Superior temporal gyrus (tissue), 1 donor: ENCODE results near the gene ADARB2.

Source experiments
- DNase-seq: peaks from one replicate; pipeline ENCODE4 v3.0.0-alpha.2; 2016; ENCODE audit errors: extremely low spot score

The ADARB2 gene

GRCh38 chr10:1293157-1293556 lies 444.2 kb downstream of the ADARB2 start:
- no peak for DNase-seq

- DNase-seq, result no peak
Observed at GRCh38 chr10:1292611-1293031, 444.7 kb downstream of the ADARB2 start.

- no peak for DNase-seq
Observed at GRCh38 chr10:1291178-1292090, 445.9 kb downstream of the ADARB2 start.

- no peak for DNase-seq
Observed at GRCh38 chr10:1290071-1290471, 447.3 kb downstream of the ADARB2 start.

GRCh38 chr10:1289591-1289990 lies 447.7 kb downstream of the ADARB2 start:
- no peak for DNase-seq

GRCh38 chr10:1287971-1288401 lies 449.3 kb downstream of the ADARB2 start:
- peak; percentile 44 for DNase-seq

GRCh38 chr10:1287487-1287886 lies 449.8 kb downstream of the ADARB2 start:
- peak; percentile 29 for DNase-seq

- DNase-seq, result no peak
Observed at GRCh38 chr10:1284076-1284475, 453.2 kb downstream of the ADARB2 start.

GRCh38 chr10:1281405-1281782 lies 455.9 kb downstream of the ADARB2 start:
- DNase-seq, result no peak

- DNase-seq, result no peak
Observed at GRCh38 chr10:1280466-1281404, 456.6 kb downstream of the ADARB2 start.

- DNase-seq, result no peak
Observed at GRCh38 chr10:1278306-1278705, 459.0 kb downstream of the ADARB2 start.

- no peak for DNase-seq
Observed at GRCh38 chr10:1274701-1275544, 462.4 kb downstream of the ADARB2 start.

- peak; percentile 30 for DNase-seq
Observed at GRCh38 chr10:1274111-1274661, 463.1 kb downstream of the ADARB2 start.

GRCh38 chr10:1273372-1274105 lies 463.8 kb downstream of the ADARB2 start:
- no peak for DNase-seq

GRCh38 chr10:1272777-1273161 lies 464.6 kb downstream of the ADARB2 start:
- DNase-seq, result no peak

- DNase-seq, result no peak
Observed at GRCh38 chr10:1272079-1272776, 465.1 kb downstream of the ADARB2 start.

GRCh38 chr10:1270906-1271305 lies 466.4 kb downstream of the ADARB2 start:
- DNase-seq, result no peak

GRCh38 chr10:1270490-1270889 lies 466.8 kb downstream of the ADARB2 start:
- no peak for DNase-seq

- no peak for DNase-seq
Observed at GRCh38 chr10:1268831-1269230, 468.5 kb downstream of the ADARB2 start.

GRCh38 chr10:1267568-1267967 lies 469.8 kb downstream of the ADARB2 start:
- no peak for DNase-seq
